Endodermal cell (in vitro differentiated cells): ENCODE data around the gene MT1A. TPM values are rescaled to one million over a fixed set of nuclear protein-coding genes. Genes with fewer than 3 reads are reported as not detected.

Source experiments
- DNase-seq: peaks from one replicate; pipeline ENCODE4 v3.0.0-alpha.2; 2017
- H3K27ac ChIP-seq: 2 replicates; pipeline ENCODE4 v1.5.1; 2013; ENCODE audit warnings: mild to moderate bottlenecking, low read depth, low read length, moderate library complexity
- H3K27me3 ChIP-seq: 2 replicates; pipeline ENCODE4 v1.6.1; 2013; ENCODE audit warnings: mild to moderate bottlenecking, low read length, moderate library complexity; ENCODE audit not compliant: insufficient read depth, control insufficient read depth, poor library complexity, severe bottlenecking
- H3K36me3 ChIP-seq: 2 replicates; pipeline ENCODE4 v1.7.0; 2013; ENCODE audit warnings: mild to moderate bottlenecking, low read length, moderate library complexity; ENCODE audit not compliant: control insufficient read depth, insufficient read depth
- H3K4me1 ChIP-seq: one replicate; pipeline ENCODE4 v1.7.0; 2013; ENCODE audit warnings: low read length; ENCODE audit not compliant: control insufficient read depth, insufficient read depth
- H3K4me3 ChIP-seq: 2 replicates; pipeline ENCODE4 v1.5.1; 2013; ENCODE audit warnings: mild to moderate bottlenecking, low read length, moderate library complexity
- H3K9ac ChIP-seq: 2 replicates; pipeline ENCODE4 v1.6.1; 2013; ENCODE audit warnings: mild to moderate bottlenecking, low read length, moderate library complexity; ENCODE audit not compliant: poor library complexity, severe bottlenecking; ENCODE audit errors: extremely low read depth
- H3K9me3 ChIP-seq: 2 replicates; pipeline ENCODE4 v1.6.1; 2013; ENCODE audit warnings: mild to moderate bottlenecking, low read length, moderate library complexity; ENCODE audit not compliant: control insufficient read depth
- H3K27ac Mint-ChIP-seq: 2 replicates; pipeline ENCODE4 v1.8.0; 2020; ENCODE audit warnings: mixed read lengths
- H3K27me3 Mint-ChIP-seq: 2 replicates; pipeline ENCODE4 v1.8.0; 2021; ENCODE audit warnings: mild to moderate bottlenecking, mixed read lengths; ENCODE audit not compliant: insufficient read depth
- H3K36me3 Mint-ChIP-seq: 2 replicates; pipeline ENCODE4 v1.8.0; 2020; ENCODE audit warnings: low read depth, mixed read lengths
- H3K4me1 Mint-ChIP-seq: 2 replicates; pipeline ENCODE4 v1.8.0; 2020; ENCODE audit warnings: mixed read lengths
- H3K4me3 Mint-ChIP-seq: 2 replicates; pipeline ENCODE4 v1.8.0; 2020; ENCODE audit warnings: mild to moderate bottlenecking, moderate library complexity, mixed read lengths
- H3K9me3 Mint-ChIP-seq: 2 replicates; pipeline ENCODE4 v1.8.0; 2020; ENCODE audit warnings: mild to moderate bottlenecking, mixed read lengths
- CTCF ChIP-seq: fragments of 200-600 bp; sonication (generic); conservative IDR thresholded peaks from 2 replicates; pipeline ENCODE4 v1.5.0; 2021; ENCODE audit warnings: antibody characterized with exemption, mild to moderate bottlenecking
- WGBS, 2 experiments: methylation state at CpG; one replicate each; pipeline versions ENCODE4 v1.1.5 to v1.1.7; 2013; ENCODE audit warnings: missing lambda C conversion rate in 2 of 2, mixed read lengths in 1 of 2; ENCODE audit not compliant: insufficient coverage in 1 of 2, insufficient read length in 1 of 2; 5-methylcytosine and 5-hydroxymethylcytosine counted together
- total RNA-seq, 2 donors: library from RNA; stranded (reverse); fragmentation: NEBNext Ultra II Directional in 1 of 2; extraction: Animal tissue kit (Norgen Biotek cat#: 25700) in 1 of 2; gene quantifications; 2 replicates in 1 of 2; 3 replicates in 1 of 2; pipeline ENCODE4 v1.2.1, GENCODE V29; 2021

The MT1A gene
- total RNA-seq, 2 donors from 2014 or later: not detected

- Mint-ChIP-seq H3K4me3 (no peak overlapping the region), H3K27ac (no peak overlapping the region), H3K36me3 (no peaks in the 10 kb centered on the region), H3K27me3 (peaks cover 79% of the 10 kb centered on the region), H3K4me1 (peaks cover 18% of the 10 kb centered on the region), H3K9me3 (no peaks in the 10 kb centered on the region)
- 30 to 38% methylated on average over 10 of the region's 10 CpGs for whole genome bisulfite sequencing, 2 experiments
- Histone ChIP-seq H3K36me3 (no peaks in the 10 kb centered on the region), H3K4me3 (no peak overlapping the region), H3K9ac (no peak overlapping the region), H3K27me3 (peaks cover 70% of the 10 kb centered on the region), H3K9me3 (no peaks in the 10 kb centered on the region), H3K4me1 (no peaks in the 10 kb centered on the region), H3K27ac (no peak overlapping the region)
- no peak for TF ChIP-seq CTCF
- no peak for DNase-seq
These were observed 28.4 kb upstream of the MT1A start for GRCh38 chr16:56610017-56610608.

GRCh38 chr16:56610609-56611111 lies 27.8 kb upstream of the MT1A start:
- TF ChIP-seq CTCF: no peak
- H3K4me1 ChIP-seq: no peaks in the 10 kb centered on the region
- Mint-ChIP-seq H3K36me3 (no peaks in the 10 kb centered on the region), H3K4me1 (peaks cover 18% of the 10 kb centered on the region), H3K9me3 (no peaks in the 10 kb centered on the region), H3K27me3 (peaks cover 82% of the 10 kb centered on the region), H3K27ac (no peak overlapping the region), H3K4me3 (no peak overlapping the region)
- WGBS, 2 experiments: 82 to 100% methylated on average over 2 of the region's 2 CpGs
- H3K9ac ChIP-seq: no peak overlapping the region
- no peak overlapping the region for H3K27ac ChIP-seq
- H3K4me3 ChIP-seq: no peak overlapping the region
- peaks cover 70% of the 10 kb centered on the region for H3K27me3 ChIP-seq
- no peaks in the 10 kb centered on the region for H3K36me3 ChIP-seq
- no peaks in the 10 kb centered on the region for H3K9me3 ChIP-seq
- DNase-seq: no peak

GRCh38 chr16:56611281-56611833 lies 27.1 kb upstream of the MT1A start:
- Histone ChIP-seq H3K27ac (no peak overlapping the region), H3K27me3 (peaks cover 75% of the 10 kb centered on the region), H3K4me1 (no peaks in the 10 kb centered on the region), H3K9ac (no peak overlapping the region), H3K36me3 (no peaks in the 10 kb centered on the region), H3K4me3 (no peak overlapping the region), H3K9me3 (no peaks in the 10 kb centered on the region)
- Mint-ChIP-seq H3K4me1 (peaks cover 18% of the 10 kb centered on the region), H3K36me3 (no peaks in the 10 kb centered on the region), H3K27me3 (peaks cover 83% of the 10 kb centered on the region), H3K4me3 (no peak overlapping the region), H3K27ac (no peak overlapping the region), H3K9me3 (no peaks in the 10 kb centered on the region)
- 83 to 88% methylated on average over 1 to 2 of the region's 2 CpGs for WGBS, 2 experiments
- DNase-seq: no peak
- TF ChIP-seq CTCF: no peak
